HG03159 (cell line): ENCODE results near the gene KIF6.
"Not testable (repeated sequence)": the region's sequence is repeated elsewhere in the genome, so short reads cannot be mapped to it uniquely, and the experiment has no call there.

Experiments used
- ATAC-seq: cut with Tn5 transposase; IDR thresholded peaks from one replicate; pipeline ENCODE4 v1.9.1; 2021; ENCODE audit warnings: mild to moderate bottlenecking, moderate library complexity; ENCODE audit not compliant: unreplicated experiment

Gene KIF6

DNA sequence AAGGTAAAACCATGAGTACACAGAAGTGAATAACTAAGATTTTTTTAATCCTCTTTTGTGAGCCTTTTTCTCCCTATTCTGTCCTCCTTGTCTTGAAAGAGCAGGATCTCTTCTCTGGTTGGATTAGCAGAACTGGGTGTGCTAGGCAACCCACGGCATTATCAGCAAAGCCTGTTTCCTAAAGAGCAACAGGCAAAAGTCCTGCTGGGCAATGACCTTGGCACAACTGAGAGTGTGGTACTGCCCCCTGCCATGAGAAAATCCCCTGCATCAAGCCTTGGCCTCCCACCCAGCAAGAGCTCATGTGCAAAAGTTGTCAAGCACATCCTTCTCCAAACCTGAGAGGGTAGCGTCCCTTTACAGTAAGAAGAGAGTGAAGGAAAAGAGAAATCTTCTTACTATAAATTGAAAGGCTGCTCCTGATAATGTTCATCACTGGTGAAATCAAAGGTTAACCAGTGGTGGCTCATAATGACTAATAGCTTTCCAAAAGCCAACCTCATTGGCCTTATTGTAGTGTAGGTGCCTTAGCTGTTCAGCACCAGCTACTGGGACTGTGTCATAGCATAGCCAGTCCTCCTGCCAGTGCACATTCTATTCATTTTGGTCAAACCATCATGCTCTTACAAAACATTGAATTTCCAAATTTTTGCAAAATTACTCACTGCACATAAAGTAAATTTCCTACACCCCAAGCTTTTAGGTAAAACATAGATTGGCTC is 17.1 kb downstream of the KIF6 start:
- ATAC-seq: no peak

DNA sequence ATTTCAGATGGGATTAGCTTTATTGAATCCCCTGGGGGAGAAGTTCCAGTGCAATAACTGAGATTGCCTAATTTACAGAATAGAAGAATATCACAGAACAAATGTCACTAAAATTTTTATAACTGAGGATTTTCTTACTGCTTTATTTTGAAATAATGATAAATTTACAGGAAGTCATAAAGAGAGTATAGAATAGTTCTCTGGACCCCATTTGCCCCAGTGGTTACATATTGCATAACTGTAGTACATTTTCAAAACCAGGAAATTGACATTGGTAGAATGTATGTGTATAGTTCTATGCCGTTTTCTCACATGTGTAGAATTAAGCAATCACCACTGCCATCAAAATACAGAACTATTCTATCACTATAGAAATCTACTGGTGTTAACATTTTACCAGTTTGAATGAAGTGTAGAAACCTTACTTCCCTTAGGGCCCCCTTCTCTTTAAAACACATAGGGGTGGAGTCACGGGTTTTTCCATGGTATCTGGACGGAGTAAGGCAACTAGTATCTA is 18.3 kb downstream of the KIF6 start:
- no peak for ATAC-seq

DNA sequence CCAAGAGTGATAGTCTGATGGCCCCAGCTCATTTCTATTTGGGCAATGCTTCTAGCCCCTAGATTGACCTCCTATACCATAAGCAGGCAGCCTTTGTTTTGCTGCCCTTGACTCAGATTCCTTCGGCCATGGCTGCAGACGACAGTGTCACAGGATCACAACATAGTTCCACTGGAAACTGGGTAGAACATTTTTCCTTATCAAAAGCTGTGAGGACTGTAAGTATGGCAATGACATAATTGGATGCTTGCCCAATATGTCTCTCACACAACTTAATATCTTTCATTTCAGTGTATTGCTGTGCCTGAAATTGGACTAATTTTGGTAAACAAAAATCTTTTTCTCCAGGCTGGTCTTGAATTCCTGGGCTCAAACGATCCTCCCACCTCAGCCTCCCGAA is 22.9 kb downstream of the KIF6 start:
- ATAC-seq: no peak

DNA sequence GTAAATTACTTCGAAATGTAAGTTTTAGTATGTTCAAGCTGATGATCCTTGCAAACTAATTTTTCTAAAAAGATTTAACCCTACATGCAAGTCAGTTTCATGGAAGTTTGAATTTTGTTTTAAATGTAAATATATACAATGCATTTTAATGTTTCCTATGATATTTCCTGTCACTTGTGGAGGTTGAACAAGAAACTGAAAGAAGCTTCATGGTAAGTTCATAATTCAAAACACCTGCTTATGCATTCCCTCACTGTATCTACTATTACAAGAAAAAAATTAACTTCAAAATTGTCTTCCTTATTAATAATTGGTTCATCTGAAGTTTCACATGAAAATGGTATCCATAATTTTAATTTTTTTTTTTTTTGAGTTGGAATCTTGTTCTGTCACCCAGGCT is 24.8 kb downstream of the KIF6 start:
- no peak for ATAC-seq

DNA sequence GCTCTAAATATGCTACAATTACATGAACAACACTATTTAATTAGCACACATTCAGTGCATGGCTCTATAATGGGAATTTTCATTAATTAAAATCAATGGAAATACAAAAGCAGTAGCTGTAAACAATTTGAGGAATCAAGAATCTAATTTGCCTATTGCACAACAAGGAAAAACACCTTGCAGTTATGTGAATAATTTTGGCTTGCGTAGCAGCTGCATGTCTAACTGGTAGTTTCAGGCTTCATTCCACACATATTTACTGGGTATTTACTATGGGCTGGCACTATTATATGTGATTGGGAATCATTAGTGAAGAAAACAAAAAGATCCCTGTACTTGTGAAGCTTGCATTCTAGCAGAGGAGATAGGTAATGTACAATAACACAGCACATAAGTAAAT is 26.4 kb downstream of the KIF6 start:
- ATAC-seq: no peak

DNA sequence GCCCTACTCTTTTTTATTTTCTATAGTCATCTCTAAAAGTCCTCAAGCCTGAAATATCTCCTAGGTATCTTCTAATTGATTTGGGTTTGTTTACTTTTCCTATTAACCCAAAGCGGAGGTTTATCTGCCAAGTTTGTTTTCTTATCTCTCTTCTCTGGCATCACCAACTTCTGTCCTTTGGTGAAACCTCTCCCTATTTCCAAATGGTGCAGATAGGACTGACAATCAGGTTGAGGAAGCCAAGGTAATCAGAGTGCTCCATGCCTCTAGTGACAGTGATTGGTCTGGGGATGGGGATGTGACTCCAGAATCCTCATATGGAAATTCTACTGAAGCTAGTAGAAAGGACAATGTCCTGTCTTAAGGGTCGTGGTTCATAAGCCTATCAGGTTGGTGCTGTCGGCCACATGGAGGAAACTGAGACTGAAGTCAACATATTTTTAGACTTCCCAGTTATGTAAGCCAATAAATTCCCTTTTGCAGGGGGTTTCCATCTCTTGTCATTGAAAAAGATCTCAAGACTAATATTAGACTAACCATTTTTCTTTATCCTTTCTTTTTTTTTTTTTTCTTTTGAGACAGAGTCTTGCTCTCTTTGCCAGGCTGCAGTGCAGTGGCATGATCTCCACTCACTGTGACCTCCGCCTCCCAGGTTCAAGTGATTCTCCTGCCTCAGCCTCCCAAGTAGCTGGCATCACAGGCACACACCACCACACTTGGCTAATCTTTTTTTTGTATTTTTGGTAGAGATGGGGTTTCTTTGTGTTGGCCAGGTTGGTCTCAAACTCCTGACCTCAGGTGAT is 28.0 kb downstream of the KIF6 start:
- ATAC-seq: no peak

DNA sequence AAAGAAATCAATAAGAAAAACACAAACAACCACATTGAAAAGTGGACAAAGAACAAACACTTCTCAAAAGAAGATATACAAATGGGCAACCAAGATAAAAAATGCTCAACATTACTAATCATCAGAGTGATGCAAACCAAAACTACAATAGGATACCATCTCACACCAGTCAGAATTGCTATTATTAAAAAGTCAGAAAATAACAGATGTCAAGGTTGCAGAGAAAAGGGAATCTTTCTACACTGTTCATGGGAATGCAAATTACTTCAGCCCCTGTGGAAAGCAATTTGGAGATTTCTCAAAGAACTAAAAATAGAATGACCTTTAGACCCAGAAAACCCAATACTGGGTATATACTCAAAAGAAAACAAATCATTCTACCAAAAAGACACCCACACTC is 29.8 kb downstream of the KIF6 start:
- ATAC-seq: no peak

DNA sequence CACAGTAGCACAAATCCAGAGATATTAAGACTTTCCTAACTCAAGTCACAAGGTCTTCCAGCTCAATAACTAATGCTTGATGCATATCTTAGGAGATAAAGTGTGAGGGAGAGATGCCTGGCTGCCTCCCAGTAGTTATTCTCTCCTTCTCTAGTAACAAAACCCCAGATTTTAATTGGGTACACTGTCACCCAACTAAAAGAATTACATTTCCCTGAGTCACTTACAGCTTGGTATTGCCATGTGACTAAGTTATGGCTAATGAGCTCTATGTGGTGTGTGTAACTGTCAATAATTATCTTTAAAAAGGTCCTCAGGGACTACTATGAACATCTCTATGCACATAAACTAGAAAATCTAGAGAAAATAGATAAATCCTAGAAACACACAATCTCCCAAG is 32.0 kb downstream of the KIF6 start:
- no peak for ATAC-seq

DNA sequence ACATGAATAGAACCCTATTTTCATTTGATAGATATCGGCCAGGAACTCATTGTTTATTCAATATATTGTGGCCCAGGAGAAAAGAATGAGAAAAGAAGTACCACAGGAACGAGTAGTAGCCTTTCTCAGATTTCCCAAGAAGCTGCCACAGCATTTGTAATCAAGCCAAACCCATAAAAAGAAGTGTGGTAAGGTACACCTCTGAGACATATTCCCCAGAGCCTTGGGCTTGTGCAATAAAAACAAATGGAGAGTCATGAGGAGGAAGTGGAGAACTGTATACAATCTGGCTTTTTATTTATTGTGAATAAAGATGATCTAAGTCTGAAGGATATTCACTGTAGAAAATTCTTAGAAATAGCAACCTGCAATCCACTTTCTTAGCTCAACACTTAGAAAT is 36.7 kb downstream of the KIF6 start:
- no peak for ATAC-seq

DNA sequence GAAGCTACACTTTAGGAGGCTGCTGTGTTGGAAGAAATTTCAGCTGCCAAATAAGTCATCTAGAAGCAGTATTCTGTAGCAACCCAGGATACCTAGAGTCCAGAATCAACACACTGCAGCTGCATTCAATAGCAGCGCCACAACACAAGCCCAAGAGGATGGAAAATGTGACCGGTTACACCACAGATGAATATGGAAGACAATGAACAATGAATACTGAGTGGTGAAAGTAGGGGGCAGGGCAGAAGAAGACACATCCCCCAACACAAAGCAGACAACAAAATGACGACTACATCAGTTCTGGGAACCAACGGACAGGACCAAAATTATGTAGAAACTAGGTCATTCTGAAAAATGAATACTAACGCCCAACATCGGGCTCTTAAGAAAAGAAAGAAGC is 38.2 kb downstream of the KIF6 start:
- no peak for ATAC-seq

DNA sequence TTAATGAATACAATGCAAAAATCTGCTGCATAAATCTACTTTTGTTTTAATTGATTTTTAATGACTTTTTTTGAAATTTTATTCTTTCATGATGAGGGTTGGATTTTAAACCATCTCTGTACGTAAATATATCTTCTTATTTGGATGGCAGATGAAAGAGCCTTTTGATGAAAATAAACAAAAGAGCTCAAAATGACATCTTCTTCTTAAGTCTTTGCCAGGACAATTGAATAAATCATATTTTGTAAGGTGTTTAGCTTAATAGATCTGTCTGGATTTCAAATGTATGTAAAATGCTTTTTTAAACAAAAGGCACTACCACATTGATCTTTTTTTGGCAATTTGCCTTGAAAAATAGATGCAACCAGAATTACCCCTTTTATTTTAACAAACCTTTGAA is 39.3 kb downstream of the KIF6 start:
- no peak for ATAC-seq

DNA sequence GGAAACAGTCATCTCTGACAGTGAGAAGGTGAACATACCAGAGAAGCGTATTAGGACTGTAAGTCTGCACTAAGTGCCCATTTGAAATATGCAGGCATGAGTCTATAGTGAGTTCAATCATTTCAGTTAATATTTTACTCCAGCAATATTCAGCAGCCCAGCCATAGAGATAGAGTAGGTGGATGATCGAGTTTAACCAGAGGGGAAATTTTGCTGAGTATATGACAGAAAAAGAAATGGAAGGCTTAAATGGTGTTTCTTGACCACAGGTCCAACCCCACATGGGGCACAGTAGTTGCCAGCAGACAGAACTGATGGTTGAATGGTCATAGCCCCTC is 39.8 kb downstream of the KIF6 start:
- ATAC-seq: no peak

DNA sequence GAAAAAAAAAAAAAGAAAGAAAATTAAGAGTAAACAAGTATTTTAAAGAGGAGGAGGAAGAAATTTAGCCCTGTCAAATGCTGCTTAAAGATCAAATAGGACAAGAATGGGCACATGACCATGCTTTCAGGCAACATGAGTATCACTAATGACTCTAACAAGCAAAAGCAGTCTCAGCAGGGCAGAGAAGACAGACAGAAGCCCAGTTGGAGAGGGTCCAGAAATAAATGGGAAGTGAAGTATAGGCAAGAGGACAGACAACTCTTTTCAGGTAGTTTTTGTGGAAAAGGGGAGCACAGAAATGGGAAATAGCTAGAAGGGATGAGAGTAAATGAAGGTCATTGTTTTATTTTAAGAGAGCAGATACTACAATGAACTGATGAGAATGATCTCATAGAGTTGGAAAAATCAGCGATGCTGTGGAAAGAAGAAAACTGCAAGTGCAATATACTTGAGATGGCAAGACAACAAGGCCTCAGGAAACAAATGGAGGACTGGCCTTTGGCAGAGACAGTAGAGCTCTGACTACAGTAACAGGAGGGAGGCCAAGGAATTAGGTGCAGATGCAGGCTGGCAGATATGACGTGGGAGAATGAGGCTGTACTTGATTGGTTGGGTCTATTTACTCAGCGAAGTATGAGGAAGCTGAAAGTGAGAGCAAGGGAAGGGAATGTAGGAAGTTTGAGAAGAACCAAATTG is 40.3 kb downstream of the KIF6 start:
- no peak for ATAC-seq

DNA sequence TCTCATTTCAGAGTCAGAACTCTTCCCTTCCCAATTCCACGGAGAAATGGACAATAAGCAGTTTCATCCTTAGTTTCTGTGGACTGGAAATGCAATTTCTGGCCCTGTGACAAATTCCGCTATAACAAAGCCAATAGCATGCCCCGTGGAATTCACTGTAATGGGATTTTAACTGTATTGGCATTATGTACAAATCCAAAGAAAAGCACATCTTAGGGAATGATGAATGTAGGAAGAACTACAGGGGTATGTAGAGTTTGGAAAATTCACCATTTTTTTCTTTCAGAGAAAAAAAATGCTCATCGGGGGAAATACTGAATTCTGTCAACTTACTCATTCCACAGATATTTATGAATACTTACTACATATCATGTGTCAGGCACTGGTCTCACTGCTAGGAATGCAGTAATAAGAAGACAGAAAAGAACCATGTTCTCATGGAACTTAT is 43.5 kb downstream of the KIF6 start:
- no peak for ATAC-seq

DNA sequence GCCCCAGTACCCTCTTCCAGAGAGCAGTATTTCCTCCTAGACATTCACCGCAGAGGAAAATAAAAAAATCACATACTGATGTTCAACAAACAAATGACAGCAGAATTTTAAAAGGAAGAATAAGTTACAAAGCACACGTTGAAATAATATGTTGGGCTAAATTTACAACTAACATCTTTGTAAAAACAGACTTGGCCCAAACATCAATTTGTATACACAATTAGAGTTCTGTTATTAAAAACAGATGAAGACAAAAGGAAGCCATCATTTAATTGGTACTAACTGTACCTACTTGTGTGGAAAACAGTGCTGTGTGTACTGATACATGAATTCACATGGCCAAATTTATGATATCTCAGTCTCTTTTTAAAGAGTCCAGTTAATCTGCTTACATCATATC is 46.3 kb downstream of the KIF6 start:
- ATAC-seq: no peak

DNA sequence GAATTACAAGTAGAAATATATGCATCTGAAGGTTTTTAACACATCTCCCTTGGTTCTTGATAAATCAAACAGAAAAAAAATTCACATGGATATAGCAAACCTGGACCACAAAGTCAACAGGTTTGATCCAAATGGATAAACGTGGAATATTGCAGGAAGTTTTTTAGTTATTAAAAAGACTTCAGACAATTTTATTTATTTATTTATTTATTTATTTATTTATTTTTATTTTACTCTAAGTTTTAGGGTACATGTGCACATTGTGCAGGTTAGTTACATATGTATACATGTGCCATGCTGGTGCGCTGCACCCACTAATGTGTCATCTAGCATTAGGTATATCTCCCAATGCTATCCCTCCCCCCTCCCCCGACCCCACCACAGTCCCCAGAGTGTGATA is 47.9 kb downstream of the KIF6 start:
- not testable (repeated sequence) for ATAC-seq

DNA sequence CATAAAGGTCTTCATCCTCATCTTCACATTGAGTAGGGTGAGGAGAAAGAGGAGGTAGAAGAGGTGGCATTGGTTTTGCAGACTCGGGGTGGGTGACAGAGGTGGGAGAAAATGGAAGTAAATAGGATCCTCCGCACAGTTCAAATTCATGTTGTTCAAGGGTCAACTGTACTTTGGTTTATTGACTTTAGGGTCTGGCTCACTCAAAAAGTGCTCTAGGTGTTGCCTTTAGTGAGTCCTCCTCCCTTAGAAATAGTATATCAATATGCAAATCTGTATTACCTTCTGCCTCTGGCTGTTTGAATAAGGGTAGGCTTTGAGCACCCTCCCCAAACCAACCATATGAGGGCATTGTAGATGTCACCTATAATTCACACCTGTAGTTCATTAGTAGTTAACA is 54.7 kb downstream of the KIF6 start:
- no peak for ATAC-seq

DNA sequence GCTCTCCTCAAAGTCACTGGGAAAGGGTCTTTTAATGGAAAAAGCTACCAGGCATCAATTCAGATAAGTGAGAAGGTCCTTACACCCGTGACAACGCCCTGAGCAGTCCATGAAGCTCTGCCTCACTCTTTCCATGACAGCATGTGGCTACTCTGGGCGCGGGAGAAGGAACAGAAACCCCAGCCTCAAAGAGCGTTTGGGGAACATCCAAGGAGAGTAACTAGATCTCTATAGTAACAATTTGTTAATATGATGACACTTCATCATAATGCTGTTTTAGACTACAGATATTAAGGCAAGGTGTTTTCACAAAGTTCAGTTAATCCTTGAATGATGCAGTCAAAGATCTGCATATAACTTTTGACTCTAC is 55.2 kb downstream of the KIF6 start:
- ATAC-seq: no peak

DNA sequence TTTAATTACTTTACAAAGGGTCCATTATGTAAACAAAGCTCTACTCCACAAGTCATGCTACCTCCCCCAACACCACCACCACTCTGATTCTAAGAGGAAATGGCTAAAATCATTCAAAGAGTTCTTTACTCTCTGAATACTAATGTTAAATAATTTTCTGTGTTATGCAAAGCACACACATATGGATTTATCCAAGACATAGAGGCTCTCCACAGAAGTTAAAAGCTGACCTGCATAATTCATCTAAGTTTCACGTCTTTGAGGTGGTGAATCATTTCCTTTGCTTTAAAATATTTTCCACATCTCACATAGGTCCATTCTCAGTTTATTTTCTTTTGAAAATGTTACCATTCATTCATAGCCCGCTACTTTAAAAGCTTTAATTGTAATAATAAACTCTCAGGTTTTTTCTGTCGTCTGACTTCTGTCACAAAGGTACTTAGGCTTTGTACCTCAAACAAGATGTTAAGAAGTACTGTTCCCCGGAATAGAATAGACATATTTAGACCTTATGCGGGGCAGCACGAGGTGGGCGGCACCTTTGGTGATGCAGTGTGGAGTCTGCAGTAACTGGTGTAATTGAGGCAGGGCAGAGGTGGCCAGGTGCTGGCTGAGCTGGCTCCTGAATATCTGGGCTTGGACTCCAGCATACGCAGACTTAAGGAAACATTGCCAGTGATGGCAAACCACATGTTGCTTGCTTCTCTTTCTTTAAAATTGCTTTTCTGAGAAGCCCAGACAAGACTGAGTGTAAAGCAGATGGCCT is 55.8 kb downstream of the KIF6 start:
- no peak for ATAC-seq

DNA sequence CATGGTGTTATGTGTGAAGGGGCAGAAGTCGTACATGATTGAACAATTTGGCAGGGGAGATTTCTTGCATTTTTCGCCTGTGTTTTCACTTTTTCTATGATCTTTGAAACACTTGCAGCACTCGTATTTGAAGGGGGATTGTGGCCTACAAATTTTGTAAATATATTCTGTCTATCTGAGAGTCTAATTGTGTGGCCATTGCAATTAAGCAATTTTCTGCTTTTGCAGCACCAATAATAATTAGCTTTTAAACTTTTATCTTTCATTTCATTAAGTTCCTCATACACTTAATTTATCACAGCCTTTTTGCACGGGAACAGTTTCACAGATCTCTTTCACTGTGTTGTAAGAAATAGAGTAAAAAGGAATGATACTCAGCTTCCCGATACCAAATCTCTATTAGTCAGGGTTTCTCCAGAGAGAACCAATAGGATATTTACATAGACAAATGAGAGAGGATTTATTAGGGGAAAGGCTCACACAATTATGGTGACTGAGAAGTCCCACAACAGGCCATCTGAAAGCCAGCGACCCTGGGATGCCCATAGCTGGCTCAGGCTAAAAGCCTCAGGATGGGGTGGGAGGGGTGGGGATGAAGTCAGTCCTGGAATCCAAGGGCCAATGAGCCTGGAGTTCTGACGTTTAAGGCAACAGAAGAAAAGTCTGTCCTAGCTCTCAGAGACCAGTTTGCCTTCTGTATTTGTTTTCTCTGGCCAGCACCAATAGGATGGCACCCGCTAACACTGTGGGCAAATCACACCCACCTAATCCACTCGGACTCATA is 58.3 kb downstream of the KIF6 start:
- ATAC-seq: no peak
